MM.1S (cell line): ENCODE results near the gene RRP12.

Experiments
- DNase-seq: peaks from one replicate; pipeline ENCODE4 v3.0.0-alpha.2; 2015
- H2AFZ ChIP-seq: fragments of 300-600 bp; sonication (generic); 2 replicates; pipeline ENCODE4 v1.6.0; 2016; ENCODE audit warnings: antibody characterized with exemption, low read length
- H3F3A ChIP-seq: fragments of 300-600 bp; sonication (generic); 2 replicates; pipeline ENCODE4 v1.6.1; 2016; ENCODE audit warnings: mild to moderate bottlenecking, antibody characterized with exemption, low read length, moderate library complexity, mixed read lengths; ENCODE audit not compliant: insufficient read depth
- H3K27ac ChIP-seq: fragments of 300-600 bp; sonication (generic); 2 replicates; pipeline ENCODE4 v1.5.1; 2016; ENCODE audit warnings: mild to moderate bottlenecking, low read length
- H3K27me3 ChIP-seq: fragments of 300-600 bp; sonication (generic); replicated peaks from 2 replicates; pipeline ENCODE4 v1.6.0; 2016; ENCODE audit warnings: low read length; ENCODE audit not compliant: insufficient read depth
- H3K36me3 ChIP-seq: fragments of 300-600 bp; sonication (generic); replicated peaks from 2 replicates; pipeline ENCODE4 v1.6.1; 2016; ENCODE audit warnings: mild to moderate bottlenecking, low read length, mixed read lengths; ENCODE audit not compliant: insufficient read depth
- H3K4me1 ChIP-seq: fragments of 300-600 bp; sonication (generic); 2 replicates; pipeline ENCODE4 v1.6.1; 2016; ENCODE audit warnings: low read length, mixed read lengths
- H3K4me2 ChIP-seq: fragments of 300-600 bp; sonication (generic); 2 replicates; pipeline ENCODE4 v1.6.0; 2016; ENCODE audit warnings: low read depth, low read length
- H3K4me3 ChIP-seq: fragments of 300-600 bp; sonication (generic); 2 replicates; pipeline ENCODE4 v1.5.1; 2016; ENCODE audit warnings: low read length, mixed read lengths
- H3K79me2 ChIP-seq: fragments of 300-600 bp; sonication (generic); 2 replicates; pipeline ENCODE4 v1.6.1; 2016; ENCODE audit warnings: mixed run types, low read length, mixed read lengths
- H3K9ac ChIP-seq: fragments of 300-600 bp; sonication (generic); 2 replicates; pipeline ENCODE4 v1.6.1; 2016; ENCODE audit warnings: low read length, mixed read lengths
- H3K9me2 ChIP-seq: fragments of 300-600 bp; sonication (generic); replicated peaks from 2 replicates; pipeline ENCODE4 v1.6.1; 2016; ENCODE audit warnings: mild to moderate bottlenecking, low read length, mixed read lengths; ENCODE audit not compliant: insufficient read depth
- H3K9me3 ChIP-seq: fragments of 300-600 bp; sonication (generic); replicated peaks from 2 replicates; pipeline ENCODE4 v1.6.1; 2016; ENCODE audit warnings: mild to moderate bottlenecking, low read length, mixed read lengths; ENCODE audit not compliant: insufficient read depth
- H4K20me1 ChIP-seq: fragments of 300-600 bp; sonication (generic); 2 replicates; pipeline ENCODE4 v1.6.1; 2016; ENCODE audit warnings: mild to moderate bottlenecking, low read length, moderate library complexity, mixed read lengths; ENCODE audit not compliant: insufficient read depth
- EZH2 ChIP-seq: fragments of 300-600 bp; sonication (generic); optimal IDR thresholded peaks from 2 replicates; pipeline ENCODE3; 2017; ENCODE audit warnings: low read depth, mild to moderate bottlenecking, antibody characterized with exemption, low read length, mixed read lengths
- EZH2phosphoT487 ChIP-seq: fragments of 300-600 bp; sonication (generic); IDR thresholded peaks from 2 replicates; pipeline ENCODE4 v1.6.1; 2018; ENCODE audit warnings: antibody characterized with exemption, low read length
- TF ChIP-seq, protein P1 (sequence below): fragments of 300-600 bp; sonication (generic); IDR thresholded peaks from 2 replicates; pipeline ENCODE4 v1.5.1; 2016; ENCODE audit warnings: antibody characterized with exemption, low read length, mixed read lengths

RRP12 gene

DNA sequence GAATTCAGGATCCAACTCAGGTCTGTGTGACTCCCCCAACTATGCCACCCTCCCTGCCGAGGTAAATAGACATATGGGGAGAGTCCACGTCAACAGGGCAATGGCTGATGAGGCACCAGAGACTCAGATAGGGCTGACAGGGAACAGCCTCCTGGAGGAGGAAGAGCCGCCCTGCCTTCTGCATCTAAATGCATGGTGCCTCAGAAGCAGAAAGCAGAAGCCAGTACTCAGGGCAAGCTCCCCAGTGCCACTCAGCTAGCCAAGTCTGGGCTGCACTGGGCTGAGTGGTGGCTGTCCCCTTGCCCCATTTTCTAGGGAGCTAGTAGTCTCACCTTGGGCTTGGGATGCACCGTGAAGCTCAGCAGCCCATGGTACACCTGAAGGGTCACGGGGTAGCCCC is 11.0 kb downstream of the RRP12 start:
- no peaks in the 10 kb centered on the region for H3F3A ChIP-seq
- TF ChIP-seq EZH2, result no peak
- TF ChIP-seq, protein P1, sequence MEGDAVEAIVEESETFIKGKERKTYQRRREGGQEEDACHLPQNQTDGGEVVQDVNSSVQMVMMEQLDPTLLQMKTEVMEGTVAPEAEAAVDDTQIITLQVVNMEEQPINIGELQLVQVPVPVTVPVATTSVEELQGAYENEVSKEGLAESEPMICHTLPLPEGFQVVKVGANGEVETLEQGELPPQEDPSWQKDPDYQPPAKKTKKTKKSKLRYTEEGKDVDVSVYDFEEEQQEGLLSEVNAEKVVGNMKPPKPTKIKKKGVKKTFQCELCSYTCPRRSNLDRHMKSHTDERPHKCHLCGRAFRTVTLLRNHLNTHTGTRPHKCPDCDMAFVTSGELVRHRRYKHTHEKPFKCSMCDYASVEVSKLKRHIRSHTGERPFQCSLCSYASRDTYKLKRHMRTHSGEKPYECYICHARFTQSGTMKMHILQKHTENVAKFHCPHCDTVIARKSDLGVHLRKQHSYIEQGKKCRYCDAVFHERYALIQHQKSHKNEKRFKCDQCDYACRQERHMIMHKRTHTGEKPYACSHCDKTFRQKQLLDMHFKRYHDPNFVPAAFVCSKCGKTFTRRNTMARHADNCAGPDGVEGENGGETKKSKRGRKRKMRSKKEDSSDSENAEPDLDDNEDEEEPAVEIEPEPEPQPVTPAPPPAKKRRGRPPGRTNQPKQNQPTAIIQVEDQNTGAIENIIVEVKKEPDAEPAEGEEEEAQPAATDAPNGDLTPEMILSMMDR, result no peak
- no peak for TF ChIP-seq EZH2phosphoT487
- no peaks in the 10 kb centered on the region for H3K27me3 ChIP-seq
- H3K36me3 ChIP-seq, result peaks cover 4% of the 10 kb centered on the region; the same call in 1 of the 2 replicates
- no peak overlapping the region for H3K4me3 ChIP-seq
- no peaks in the 10 kb centered on the region for H3K4me1 ChIP-seq
- H3K9ac ChIP-seq, result no peak overlapping the region
- H3K4me2 ChIP-seq, result no peak overlapping the region
- no peaks in the 10 kb centered on the region for H3K9me2 ChIP-seq
- H3K9me3 ChIP-seq, result no peaks in the 10 kb centered on the region
- no peak for DNase-seq
- H2AFZ ChIP-seq, result no peak overlapping the region
- H4K20me1 ChIP-seq, result no peaks in the 10 kb centered on the region
- H3K79me2 ChIP-seq, result no peaks in the 10 kb centered on the region
- H3K27ac ChIP-seq, result no peak overlapping the region

DNA sequence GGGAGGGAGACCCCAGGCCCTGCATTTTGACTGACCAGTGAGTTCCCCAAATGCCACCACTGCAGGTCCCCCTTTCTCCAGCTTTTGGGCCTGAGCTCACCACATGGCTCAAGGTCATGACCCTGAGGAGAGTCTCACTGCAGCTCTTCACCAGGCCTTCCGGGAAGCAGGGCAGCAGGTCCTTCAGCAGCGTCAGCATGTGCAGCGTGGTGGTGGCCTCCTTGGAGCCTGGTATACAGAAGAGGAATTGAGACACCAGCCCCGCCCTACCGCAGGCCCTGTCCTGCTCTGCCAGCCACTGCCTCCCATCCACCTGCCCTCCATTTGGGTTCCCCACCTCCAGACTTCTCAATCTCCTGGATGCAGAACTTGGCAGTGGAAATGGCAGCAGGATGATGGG is 13.0 kb downstream of the RRP12 start:
- TF ChIP-seq EZH2phosphoT487 (no peak), EZH2 (no peak)
- TF ChIP-seq, protein P1, result no peak

DNA sequence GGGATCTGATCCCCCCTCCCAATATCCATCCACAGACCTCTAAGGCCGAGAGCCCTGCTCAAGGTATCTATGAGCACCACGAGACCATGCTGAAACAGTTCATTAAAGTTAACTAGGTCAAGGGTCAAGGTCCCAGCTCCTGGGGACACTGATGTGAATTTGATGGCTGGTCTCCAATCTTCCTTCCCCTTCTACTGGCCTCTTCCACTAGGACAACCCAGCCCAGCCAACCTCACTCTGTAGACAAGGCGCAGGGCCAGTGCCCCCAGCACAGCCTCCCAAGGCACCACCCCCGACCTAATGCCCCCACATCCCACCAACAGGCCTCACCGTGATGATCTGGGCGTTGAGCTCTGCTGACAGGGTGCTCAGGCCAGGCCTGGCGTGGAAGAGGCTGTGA is 15.6 kb downstream of the RRP12 start:
- no peaks in the 10 kb centered on the region for H3K9me2 ChIP-seq
- no peaks in the 10 kb centered on the region for H3K9me3 ChIP-seq
- no peak overlapping the region for H2AFZ ChIP-seq
- no peak overlapping the region for H3K4me2 ChIP-seq
- H4K20me1 ChIP-seq, result no peaks in the 10 kb centered on the region
- no peak for DNase-seq
- H3K4me3 ChIP-seq, result no peak overlapping the region
- no peaks in the 10 kb centered on the region for H3F3A ChIP-seq
- TF ChIP-seq EZH2, result no peak
- TF ChIP-seq EZH2phosphoT487, result no peak
- TF ChIP-seq, protein P1, result no peak
- H3K36me3 ChIP-seq, result peaks cover 4% of the 10 kb centered on the region; the same call in 1 of the 2 replicates
- no peaks in the 10 kb centered on the region for H3K79me2 ChIP-seq
- H3K4me1 ChIP-seq, result no peaks in the 10 kb centered on the region
- H3K27ac ChIP-seq, result no peak overlapping the region
- H3K9ac ChIP-seq, result no peak overlapping the region
- no peaks in the 10 kb centered on the region for H3K27me3 ChIP-seq

More for the DNA sequence above, 13.0 kb downstream of the RRP12 start:
- no peaks in the 10 kb centered on the region for H3K79me2 ChIP-seq
- no peaks in the 10 kb centered on the region for H3K9me3 ChIP-seq
- no peak overlapping the region for H3K4me2 ChIP-seq
- H2AFZ ChIP-seq, result no peak overlapping the region
- no peaks in the 10 kb centered on the region for H3K27me3 ChIP-seq
- no peaks in the 10 kb centered on the region for H3F3A ChIP-seq
- H3K4me3 ChIP-seq, result no peak overlapping the region
- H3K4me1 ChIP-seq, result no peaks in the 10 kb centered on the region
- no peaks in the 10 kb centered on the region for H3K9me2 ChIP-seq
- no peaks in the 10 kb centered on the region for H4K20me1 ChIP-seq
- DNase-seq, result no peak
- no peak overlapping the region for H3K9ac ChIP-seq
- H3K27ac ChIP-seq, result no peak overlapping the region
- peaks cover 4% of the 10 kb centered on the region; the same call in 1 of the 2 replicates for H3K36me3 ChIP-seq

DNA sequence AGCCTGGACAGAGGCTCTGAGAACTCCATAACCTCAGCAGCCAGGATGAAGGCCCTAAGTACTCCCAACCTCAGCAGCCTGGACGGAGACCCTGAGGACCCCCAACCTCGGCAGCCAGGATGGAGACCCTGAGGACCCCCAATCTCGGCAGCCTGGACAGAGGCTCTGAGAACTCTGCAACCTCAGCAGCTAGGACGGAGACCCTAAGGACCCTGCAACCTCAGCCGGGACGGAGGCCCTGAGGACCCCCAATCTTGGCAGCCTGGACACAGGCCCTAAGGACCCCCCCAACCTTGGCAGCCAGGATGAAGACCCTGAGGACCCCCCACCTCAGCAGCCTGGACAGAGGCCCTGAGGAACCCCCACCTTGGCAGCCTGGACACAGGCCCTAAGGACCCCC is 16.5 kb downstream of the RRP12 start:
- no peaks in the 10 kb centered on the region for H3K27me3 ChIP-seq
- H3K27ac ChIP-seq, result no peak overlapping the region
- H2AFZ ChIP-seq, result no peak overlapping the region
- H3K36me3 ChIP-seq, result no peaks in the 10 kb centered on the region; the same call in 1 of the 2 replicates
- H3K9me3 ChIP-seq, result no peaks in the 10 kb centered on the region
- TF ChIP-seq EZH2phosphoT487 (no peak), EZH2 (no peak)
- TF ChIP-seq, protein P1, result no peak
- no peaks in the 10 kb centered on the region for H3K79me2 ChIP-seq
- H3F3A ChIP-seq, result no peaks in the 10 kb centered on the region
- no peak overlapping the region for H3K4me2 ChIP-seq
- no peak for DNase-seq
- no peak overlapping the region for H3K4me3 ChIP-seq
- no peaks in the 10 kb centered on the region for H4K20me1 ChIP-seq
- no peaks in the 10 kb centered on the region for H3K9me2 ChIP-seq
- H3K9ac ChIP-seq, result no peak overlapping the region
- no peaks in the 10 kb centered on the region for H3K4me1 ChIP-seq
